Activated naive CD8-positive, alpha-beta T cell treated with anti-CD3 and anti-CD28 coated beads, Interleukin-2, amount 50 U/mL, for 16 hours (primary cell): ENCODE measurements around the gene CCDC195.
"Not testable (repeated sequence)": the region's sequence is repeated elsewhere in the genome, so short reads cannot be mapped to it uniquely, and the experiment has no call there.

ENCODE experiments used
- DNase-seq: peaks from one replicate; pipeline ENCODE4 v3.0.0-alpha.2; 2020; ENCODE audit warnings: low read depth, low spot score

Gene CCDC195

DNA sequence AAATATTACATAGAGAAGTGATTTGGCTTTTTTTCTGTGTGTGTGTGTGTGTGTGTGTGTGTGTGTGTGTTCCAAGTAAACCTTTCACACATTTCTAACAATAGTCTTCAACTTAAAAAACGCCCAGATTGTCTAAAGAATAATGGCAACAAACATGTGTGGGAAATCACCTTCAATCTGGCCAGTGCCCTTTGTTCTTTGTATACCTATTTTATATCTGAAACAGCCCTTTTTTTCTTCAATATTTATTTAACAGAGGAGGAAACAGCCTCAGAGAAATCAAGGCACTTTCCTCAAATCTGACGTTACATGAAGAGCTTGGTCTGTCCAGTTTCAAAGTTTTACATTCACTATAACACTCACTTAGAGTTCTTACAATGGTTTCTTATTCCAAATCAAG lies 25.3 kb downstream of the CCDC195 start:
- DNase-seq = no peak

DNA sequence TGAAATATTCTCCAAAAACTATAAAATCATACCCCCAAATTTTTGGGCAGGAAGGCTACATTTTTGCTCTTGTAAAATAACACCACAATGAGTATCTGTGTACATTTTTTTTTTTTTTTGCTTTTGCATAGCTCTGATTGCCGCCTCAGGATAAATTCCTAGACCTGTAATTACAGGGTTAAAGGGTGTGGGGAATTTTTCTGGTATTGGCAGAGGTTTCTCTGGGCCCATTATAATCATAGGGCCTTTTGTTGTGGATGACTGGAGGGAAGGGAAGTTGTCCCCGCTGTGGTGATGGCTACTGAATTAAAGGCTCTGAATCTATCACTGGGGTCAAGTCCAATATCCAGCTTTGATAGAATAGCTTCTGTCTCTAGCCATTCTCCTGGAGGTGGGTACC lies 26.6 kb downstream of the CCDC195 start:
- no peak for DNase-seq

DNA sequence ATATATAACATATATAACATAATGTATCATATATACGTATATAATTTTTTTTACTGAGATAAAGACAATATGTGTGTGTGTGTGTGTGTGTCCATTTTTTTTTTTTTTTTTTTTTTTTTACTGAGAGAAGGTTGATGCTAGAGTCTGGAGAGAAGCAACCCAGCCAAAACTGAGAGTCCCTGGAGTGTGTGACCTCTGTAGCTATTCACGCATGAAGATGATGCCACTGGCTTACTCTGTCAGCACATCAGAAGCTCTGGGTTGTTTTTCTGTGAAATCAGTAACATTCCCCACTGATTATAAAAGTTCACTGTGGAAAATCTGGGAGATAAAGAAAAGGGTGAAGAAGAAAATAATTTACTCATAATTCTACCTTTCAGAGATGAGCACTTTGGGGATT lies 27.2 kb downstream of the CCDC195 start:
- no peak for DNase-seq

DNA sequence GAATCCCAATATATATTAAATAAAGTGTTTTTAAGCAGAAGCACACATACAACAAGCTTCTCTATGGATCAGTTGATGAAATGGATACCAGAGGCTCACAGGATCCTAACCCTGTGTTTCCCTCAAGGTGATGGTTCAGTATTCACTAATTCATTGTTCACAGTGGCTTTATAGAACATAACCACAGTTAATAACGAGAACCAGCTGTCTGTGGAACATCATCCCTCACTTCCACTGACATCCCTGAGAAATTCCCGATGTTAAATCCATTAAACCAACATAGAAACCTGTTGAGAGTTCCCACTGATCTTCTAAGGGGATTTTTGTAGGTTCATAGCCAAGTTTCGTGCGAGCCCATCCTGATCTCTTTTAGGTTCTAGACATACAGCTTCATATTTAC lies 29.0 kb downstream of the CCDC195 start:
- no peak for DNase-seq

DNA sequence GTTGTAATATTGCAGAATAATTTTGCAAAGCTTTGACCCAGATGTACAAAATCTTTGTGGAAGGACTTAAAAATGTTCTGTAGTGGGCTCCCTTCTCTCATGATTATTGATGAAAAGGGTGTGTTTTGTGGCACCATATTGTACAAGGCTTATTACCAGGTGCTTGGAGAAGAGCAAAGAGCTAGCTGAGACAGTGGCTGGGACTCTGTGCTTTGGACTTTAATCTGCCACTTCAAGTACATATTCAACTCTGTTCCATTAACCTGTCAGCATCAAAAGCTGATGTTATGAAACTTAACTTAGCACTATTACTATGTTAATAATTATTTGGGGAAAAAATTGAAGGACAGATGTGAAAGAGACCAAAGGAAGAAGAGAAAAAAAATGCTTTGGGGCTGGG lies 31.0 kb downstream of the CCDC195 start:
- no peak for DNase-seq

DNA sequence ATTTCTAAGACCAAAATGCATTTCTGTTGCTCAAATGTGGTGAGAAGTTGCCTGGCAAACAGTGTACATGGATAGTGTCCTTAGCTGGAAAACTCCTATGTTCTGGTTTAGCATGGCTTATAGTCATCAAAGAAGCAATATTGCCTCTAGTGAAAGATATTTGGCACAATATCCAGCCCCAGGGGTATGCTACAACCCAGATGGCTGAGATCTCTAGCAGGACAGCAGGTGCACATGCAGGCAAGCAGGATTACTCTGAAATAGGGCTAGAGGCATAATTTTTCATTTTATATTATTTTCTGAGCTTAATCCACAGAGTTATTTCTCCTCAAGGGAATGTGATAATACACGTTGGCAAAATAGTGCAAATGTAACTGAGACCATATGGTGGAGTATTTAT lies 34.0 kb downstream of the CCDC195 start:
- DNase-seq = no peak

DNA sequence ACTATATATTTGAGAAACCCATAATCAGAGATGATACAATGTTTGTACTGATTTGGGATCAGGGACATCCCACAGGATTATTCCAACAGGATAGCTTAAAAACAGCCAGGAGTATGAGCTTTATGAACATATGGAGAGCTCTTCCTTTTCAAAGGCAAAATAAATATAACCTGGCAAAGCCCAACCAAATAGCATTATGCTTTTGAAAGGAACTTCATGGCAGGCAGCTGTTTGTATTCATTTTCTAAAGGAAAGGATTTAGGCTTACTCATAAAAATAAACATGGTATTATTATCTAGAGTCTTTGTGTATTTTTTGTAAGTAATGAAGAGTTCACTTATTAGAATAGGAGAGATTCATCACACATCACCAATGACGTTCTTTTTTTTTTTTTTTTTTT lies 44.4 kb downstream of the CCDC195 start:
- DNase-seq = no peak

DNA sequence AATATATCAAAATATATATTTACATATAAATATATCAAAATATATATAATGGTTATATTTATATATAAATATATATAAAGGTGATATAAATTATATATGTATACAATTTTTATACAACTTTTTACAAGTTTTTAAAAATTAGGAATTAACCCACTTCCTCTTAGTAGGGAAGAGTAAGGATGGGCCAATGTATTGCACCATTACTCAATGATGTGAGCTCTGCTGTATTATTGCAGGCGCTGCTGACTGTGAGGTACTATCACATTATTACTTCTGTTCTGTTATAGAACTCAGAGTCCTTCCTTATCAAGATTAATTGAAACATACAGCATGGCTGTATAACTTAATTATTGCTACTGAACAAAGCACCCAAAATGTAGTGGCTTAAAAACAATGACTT lies 46.0 kb downstream of the CCDC195 start:
- no peak for DNase-seq

DNA sequence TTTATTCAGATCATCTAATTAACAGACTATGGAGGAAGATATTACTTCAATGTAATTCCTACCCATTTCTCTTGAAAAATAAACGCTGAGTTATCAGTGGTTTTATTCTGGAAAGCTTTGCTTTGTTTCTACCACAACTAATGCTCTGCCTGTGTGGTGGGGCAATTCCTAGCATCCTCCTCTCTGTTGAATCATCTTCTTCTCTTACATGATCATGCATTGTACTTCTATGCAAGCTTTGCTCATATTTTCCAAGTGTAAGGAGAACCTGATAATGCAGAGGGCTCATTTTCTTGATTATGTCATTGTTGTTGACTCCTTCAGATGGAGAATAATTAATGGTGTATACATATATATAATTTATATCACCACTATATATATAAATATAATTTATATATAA lies 46.7 kb downstream of the CCDC195 start:
- DNase-seq = no peak

DNA sequence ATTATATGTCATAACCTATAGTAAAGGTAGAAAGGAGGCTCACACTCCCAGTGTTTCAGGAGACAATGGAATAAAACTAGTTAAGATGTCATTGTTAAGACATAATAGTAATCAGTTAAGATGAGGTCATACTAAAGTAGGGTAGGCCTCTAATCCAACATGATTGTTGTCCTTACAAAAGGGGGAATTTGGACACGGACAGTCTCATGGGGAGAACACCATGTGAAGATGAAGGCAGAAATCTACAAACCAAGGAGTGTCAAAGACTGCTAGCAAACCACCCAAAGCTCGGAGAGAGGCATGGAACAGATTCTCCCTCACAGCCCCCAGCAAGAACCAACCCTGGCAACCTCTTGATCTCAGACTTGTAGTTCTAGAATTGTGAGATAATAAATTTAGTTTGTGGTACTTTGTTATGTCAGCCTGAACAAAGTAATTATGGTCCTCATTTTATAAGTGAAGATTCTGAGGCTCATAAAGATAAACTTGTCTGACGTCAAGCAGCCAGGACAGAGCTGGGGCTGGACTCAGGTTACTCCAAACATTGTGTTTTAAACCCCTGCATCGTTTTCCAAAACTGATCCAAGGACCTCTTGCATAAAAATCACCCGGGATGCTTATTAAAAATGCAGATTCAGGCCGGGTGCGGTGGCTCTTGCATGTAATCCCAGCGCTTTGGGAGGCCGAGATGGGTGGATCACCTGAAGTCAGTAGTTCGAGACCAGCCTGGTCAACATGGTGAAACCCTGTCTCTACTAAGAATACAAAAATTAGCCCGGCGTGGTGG lies 47.8 kb downstream of the CCDC195 start:
- no peak for DNase-seq

DNA sequence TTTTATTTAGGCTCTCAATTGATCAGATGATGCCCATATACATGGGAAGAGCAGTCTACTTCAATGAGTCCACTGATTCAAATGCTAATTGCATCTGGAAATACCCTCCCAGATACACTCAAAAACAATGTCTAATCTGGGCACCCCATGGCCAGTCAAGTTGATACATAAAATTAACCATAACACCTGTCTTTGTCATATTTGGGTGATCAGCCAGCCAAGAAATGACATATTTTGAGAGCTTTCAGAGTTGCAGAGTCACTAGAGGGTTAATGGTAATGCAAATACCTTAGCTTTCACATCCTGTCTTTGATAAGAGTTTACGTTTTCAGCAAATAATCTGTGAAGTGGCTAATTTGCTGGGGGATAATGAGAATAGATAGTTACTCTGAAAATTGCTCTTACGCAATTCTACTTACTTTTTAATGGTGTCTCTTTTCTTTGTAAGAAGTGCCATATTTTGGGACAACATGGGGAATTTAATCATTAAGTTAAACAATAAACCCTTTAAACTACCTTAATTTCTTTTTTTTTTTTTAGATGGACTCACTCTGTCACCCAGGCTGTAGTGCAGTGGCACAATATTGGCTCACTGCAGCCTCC lies 49.1 kb downstream of the CCDC195 start:
- no peak for DNase-seq

DNA sequence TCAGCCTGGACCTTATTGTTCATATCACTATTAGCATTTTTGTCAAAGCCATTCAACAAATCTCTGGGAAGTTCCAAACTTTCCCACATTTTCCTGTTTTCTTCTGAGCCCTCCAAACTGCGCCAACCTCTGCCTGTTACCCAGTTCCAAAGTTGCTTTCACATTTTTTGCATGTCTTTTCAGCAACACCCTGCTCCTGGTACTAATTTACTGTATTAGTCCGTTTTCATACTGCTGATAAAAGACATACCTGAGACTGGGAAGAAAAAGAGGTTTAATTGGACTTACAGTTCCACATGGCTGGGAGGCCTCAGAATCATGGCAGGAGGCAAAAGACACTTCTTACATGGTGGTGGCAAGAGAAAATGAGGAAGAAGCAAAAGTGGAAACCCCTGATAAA lies 52.8 kb downstream of the CCDC195 start:
- not testable (repeated sequence) for DNase-seq

DNA sequence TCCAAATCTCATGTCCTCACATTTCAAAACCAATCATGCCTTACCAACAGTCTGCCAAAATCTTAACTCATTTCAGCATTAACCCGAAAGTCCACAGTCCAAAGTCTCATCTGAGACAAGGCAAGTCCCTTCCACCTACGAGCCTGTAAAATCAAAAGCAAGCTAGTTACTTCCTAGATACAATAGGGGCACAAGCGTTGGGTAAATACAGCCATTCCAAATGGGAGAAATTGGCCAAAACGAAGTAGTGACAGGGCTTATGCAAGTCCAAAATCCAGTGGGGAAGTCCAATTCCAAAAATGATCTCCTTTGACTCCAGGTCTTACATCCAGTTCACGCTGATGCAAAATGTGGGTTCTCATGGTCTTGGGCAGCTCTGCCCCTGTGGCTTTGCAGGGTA lies 54.5 kb downstream of the CCDC195 start:
- not testable (repeated sequence) for DNase-seq

DNA sequence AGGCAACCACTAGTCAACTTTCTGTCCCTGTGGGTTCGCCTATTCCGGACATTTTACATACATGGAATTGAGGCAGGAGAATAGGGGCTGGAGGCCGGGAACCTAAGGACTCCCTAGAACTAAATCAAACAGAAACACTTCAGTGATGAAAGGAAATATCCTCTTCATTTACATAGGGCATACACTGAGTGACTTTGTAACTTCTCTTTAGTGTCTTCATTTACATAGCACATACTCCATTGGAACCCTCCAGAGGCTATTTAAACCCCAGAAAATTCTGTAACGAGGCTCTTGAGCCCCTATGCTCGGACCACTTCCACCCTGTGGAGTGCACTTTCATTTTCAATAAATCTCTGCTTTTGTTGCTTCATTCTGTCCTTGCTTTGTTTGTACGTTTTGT lies 56.5 kb downstream of the CCDC195 start:
- no peak for DNase-seq

DNA sequence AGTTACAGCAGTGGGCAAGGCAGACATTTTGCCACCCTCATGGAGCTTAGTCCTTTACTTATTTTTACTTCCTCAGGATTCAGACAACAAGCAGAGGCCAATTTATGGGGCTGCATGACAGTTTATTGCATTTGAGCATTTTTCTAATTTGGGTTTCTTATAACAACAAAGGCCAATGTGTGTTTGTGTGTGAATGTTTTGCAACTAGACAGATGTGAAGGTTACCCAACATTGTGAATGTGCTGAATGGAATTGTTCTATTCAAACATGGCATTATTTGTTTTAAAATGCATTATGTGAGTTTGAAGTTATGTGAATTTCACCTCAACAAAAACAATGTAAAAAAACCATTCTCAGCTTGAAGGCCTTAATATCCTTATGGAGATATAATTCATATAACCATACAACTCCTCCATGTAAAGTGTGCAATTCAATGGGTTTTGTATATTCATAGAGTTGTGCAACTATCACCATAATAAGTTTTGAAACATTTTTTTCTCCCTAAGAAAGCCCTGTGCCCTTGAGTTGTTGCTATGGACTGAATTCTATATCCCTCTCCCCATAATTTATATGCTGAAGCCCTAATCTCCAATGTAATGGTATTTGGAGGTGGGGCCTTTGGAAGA lies 57.3 kb downstream of the CCDC195 start:
- DNase-seq = no peak

DNA sequence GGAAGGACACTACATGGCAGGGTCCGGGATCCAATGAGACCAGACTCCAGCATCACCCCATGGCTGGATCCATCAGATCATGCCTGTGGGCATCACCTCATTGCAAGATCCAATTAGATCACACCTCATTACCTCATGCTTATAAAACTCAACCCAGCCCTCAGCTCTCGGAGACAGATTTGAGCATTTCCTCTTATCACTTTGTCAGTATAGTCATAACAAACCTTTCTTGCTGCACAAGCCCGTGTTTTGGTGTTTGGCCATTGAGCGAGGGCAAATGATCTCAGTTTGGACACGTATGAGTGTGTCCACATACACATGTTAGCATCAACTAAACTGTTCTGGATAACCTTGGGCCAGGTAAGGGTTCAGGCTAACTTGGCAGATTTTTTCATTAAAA lies 58.8 kb downstream of the CCDC195 start:
- DNase-seq = no peak

DNA sequence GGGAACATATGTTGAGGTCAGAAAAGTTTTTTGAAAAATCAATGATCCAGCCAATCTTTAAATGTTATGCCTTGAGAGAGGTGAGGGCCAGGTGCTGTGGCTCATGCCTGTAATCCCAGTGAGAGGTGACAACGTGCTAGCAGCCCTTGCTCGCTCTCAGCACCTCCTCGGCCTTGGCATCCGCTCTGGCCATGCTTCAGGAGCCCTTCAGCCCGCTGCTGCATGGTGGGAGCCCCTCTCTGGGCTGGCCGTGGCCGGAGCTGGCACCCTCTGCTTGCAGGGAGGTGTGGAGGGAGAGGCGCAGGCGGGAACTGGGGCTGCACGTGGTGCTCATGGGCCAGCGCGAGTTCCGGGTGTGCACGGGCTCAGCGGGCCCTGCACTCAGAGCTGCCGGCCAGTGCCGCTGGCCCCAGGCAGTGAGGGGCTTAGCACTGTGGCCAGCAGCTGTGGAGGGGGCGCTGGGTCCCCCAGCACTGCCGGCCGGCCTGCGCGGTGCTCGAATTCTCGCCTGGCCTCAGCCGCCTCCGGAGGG lies 61.1 kb downstream of the CCDC195 start:
- DNase-seq = no peak
